Right lobe of liver (tissue), 4 donors: ENCODE results near the gene EWSR1.

Source experiments
- CTCF ChIP-seq, 4 donors: fragments of 200-600 bp in 3 of 4; fragments of 450-650 bp in 1 of 4; IDR thresholded peaks; one replicate each; pipeline versions ENCODE4 v1.5.1 to v1.8.0; 2016 to 2022; ENCODE audit warnings: antibody characterized with exemption in 4 of 4, mild to moderate bottlenecking in 2 of 4
- POLR2A ChIP-seq: fragments of 450-650 bp; IDR thresholded peaks from one replicate; pipeline ENCODE4 v1.6.1; 2017; ENCODE audit warnings: antibody characterized with exemption, mild to moderate bottlenecking
- donor health status: DM: no; HTN: no; CAD: no.
- donor health status: DM: no; HTN: no; CAD: no.
- donor health status: DM: no; HTN: yes; CAD: no.

GRCh38 chr22:29290061-29290460 is 22.0 kb downstream of the EWSR1 start:
- no peak for TF ChIP-seq POLR2A
- no peak for TF ChIP-seq CTCF (IDR thresholded peaks at IDR 0.05)
